IPS DF 4.7 (cell line): ENCODE results near the gene ARHGAP12.

Experiments used
- DNase-seq: peaks from one replicate; pipeline ENCODE4 v3.0.0-alpha.2; 2013; ENCODE audit warnings: low spot score; ENCODE audit errors: extremely low read depth

Gene ARHGAP12

GRCh38 chr10:31823358-31823757 lies 105.3 kb downstream of the ARHGAP12 start:
- DNase-seq: no peak

- no peak for DNase-seq
Measured at GRCh38 chr10:31822616-31823318, 105.9 kb downstream of the ARHGAP12 start.

GRCh38 chr10:31822150-31822549 lies 106.5 kb downstream of the ARHGAP12 start:
- no peak for DNase-seq

GRCh38 chr10:31820778-31821369 lies 107.8 kb downstream of the ARHGAP12 start:
- DNase-seq: no peak

GRCh38 chr10:31820096-31820495 lies 108.5 kb downstream of the ARHGAP12 start:
- no peak for DNase-seq

- DNase-seq: no peak
Measured at GRCh38 chr10:31819391-31819820, 109.2 kb downstream of the ARHGAP12 start.

- no peak for DNase-seq
Measured at GRCh38 chr10:31816318-31816717, 112.3 kb downstream of the ARHGAP12 start.

- no peak for DNase-seq
Measured at GRCh38 chr10:31808258-31809218, 120.1 kb downstream of the ARHGAP12 start.

GRCh38 chr10:31804352-31804810 lies 124.2 kb downstream of the ARHGAP12 start:
- DNase-seq: no peak

GRCh38 chr10:31803606-31804351 lies 124.9 kb downstream of the ARHGAP12 start:
- DNase-seq: no peak

GRCh38 chr10:31799181-31799580 lies 129.4 kb downstream of the ARHGAP12 start:
- DNase-seq: no peak

GRCh38 chr10:31792745-31793144 lies 135.9 kb downstream of the ARHGAP12 start:
- DNase-seq: no peak

- no peak for DNase-seq
Measured at GRCh38 chr10:31789555-31789954, 139.1 kb downstream of the ARHGAP12 start.

GRCh38 chr10:31782701-31783100 lies 145.9 kb downstream of the ARHGAP12 start:
- DNase-seq: no peak

- DNase-seq: no peak
Measured at GRCh38 chr10:31780717-31781116, 147.9 kb downstream of the ARHGAP12 start.

GRCh38 chr10:31778627-31779026 lies 150.0 kb downstream of the ARHGAP12 start:
- DNase-seq: no peak

GRCh38 chr10:31776159-31776558 lies 152.5 kb downstream of the ARHGAP12 start:
- DNase-seq: no peak

- no peak for DNase-seq
Measured at GRCh38 chr10:31774928-31775650, 153.5 kb downstream of the ARHGAP12 start.

GRCh38 chr10:31774299-31774900 lies 154.2 kb downstream of the ARHGAP12 start:
- DNase-seq: no peak

GRCh38 chr10:31773749-31774298 lies 154.8 kb downstream of the ARHGAP12 start:
- DNase-seq: no peak
